Endometrial microvascular endothelial cells (primary cell): Measurements from ENCODE around the gene NKAPL. TPM values are rescaled to one million over a fixed set of nuclear protein-coding genes. Genes with fewer than 3 reads are reported as not detected.

Source experiments
- in situ Hi-C: cut with HindIII; loops from 2 replicates; pipeline ENCODE4 v1.10.0; 2017; ENCODE audit warnings: low sequenced_read_pairs, low pct_unique_long_range_greater_than_20kb; ENCODE audit errors: inconsistent ontology term
- total RNA-seq: library from RNA; depleted of rRNA; stranded (reverse); fragments of >200 nt; gene quantifications from one replicate; pipeline ENCODE4 v1.2.3, GENCODE V29; 2015; ENCODE audit errors: inconsistent ontology term

The NKAPL gene
- 0.19 TPM for total RNA-seq

- in situ Hi-C loops: no loop called here
Observed at GRCh38 chr6:28258877-28259777, at the start of gene NKAPL. NKAPL (plus strand) TSS chr6:28259297; CDS start chr6:28259372, 75 bp downstream.

- in situ Hi-C loops: no loop called here
Observed at GRCh38 chr6:28209753-28210535, 49.2 kb upstream of the NKAPL start.

DNA sequence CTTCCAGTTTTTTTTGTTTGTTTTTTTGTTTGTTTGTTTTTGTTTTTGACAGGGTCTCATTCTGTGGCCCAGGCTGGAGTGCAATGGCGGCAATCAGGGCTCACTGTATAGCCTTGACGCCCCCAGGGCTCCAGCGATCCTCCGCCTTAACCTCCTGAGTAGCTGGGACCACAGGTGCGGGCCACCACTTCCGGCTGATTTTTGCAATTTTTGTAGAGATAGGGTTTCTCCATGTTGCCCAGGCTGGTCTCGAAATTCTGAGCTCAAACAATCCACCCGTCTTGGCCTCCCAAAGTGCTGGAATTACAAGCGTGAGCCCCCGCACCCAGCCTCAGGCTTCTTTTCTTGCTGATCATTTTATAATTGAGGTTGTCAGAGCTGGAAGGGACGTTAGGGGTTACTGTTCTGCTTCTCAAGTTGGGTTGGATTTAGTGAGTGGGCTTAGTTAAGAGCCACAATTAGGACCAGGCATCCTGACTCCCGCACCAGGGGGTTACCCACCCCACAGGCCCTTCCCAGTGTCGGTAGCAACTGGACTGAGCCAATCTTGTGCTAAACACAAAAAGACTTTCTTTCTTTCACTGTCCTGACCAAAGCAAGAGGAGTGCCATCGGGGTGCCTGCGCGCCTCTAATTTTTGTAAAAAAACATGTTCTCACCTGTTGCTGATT, 47.1 kb upstream of the NKAPL start:
- in situ Hi-C loops: no loop called here

- in situ Hi-C loops: no loop called here
Observed at GRCh38 chr6:28212510-28213212, 46.4 kb upstream of the NKAPL start.

DNA sequence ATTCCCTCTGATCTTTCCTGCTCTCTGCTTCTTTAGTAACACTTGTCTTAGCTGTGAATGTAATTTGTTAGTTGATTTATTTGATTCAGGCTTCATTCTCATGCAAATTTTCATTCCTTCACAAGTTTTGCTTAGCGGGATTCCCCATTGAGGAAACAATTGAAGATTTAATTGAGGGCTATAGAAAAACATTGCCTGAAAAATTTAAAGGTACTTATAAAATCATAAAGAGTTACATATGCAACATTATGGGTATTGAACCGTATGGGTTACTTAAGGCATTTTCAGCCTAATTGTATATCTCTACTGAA, 45.9 kb upstream of the NKAPL start:
- in situ Hi-C loops: no loop called here

DNA sequence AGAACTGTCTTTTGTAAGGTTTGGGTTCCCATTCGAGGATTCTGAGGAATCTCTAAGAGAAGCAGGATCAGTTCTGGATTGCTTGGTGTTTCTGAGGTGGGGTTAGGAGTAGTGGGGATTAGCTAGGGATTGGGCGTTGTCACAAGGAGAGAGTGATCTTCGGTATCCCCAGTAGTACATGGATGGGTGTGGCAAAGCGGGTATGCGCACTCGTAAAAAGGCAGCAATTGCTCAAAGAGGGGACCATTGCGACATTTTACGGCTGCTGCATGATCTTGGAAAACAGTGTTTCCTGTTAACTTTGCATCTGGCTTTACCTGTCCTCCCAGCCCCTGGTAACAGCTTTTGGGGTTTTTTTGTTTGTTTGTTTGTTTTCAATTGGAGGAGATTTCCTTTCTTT, 43.7 kb upstream of the NKAPL start:
- in situ Hi-C loops: no loop called here

DNA sequence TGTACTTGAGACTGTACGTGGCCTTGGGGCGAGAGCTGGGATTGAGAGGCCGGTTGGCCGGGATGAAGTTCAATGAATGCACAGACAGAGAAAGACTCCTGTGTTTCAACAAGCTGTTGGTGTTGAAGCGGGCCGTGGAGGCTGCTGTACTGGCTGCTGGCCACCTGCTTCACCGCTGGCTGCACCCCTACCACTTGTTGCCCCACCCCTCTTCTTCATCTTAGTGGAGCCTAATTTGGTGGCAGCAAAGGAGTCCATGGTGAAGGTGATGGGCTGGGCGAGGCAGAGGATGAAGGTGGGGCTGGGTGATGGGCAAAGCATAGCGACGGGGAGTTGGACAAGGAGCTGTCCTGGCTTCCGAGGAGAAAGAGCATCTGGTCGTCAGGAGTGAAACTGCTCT, 41.2 kb upstream of the NKAPL start:
- in situ Hi-C loops: no loop called here

DNA sequence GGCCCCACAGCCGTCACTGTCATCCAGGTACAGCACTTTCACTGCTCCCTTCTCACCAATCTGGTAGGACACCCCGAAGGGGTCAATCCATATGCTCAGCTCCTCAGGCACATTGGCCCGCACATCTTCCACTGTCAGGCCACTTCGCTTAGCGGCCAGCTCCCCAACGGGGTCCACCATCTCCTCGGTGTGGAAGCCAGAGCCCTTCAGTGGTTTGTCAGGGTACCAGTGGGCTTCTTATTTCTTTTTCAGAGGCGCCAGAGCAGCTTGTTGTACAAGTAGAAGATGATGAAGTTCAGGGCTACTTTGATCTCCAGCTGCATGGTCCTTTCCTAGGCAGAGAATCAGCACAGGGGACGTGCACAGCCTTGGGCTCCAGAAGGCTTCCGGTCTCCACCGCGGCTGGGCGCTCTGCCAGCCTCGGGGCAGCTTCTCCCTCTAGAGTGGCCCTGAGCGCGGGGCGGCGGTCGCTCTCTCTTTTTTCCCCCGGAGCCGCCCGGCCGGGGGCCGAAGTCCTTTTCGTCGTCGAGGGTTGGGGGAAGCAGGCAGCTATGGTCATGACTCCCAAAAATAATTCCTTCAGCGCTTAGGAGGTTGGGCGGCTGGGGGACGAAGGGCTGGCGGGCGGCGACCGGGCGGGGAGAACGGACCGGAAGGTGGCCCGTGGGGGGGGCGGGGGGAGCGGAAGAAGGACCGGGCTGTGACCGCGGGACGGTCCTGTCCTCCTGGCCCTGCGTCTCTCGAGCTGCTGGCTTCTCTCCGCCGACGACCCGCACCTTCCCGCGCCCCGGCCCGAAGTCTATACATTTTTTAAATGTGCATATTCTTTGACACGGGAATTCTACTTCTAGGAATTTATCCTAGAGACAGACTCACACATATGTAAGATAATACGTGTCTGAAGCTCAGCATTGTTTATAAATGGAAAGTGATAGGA, 40.5 kb upstream of the NKAPL start:
- in situ Hi-C loops: no loop called here

GRCh38 chr6:28220257-28221133, 38.6 kb upstream of the NKAPL start:
- in situ Hi-C loops: no loop called here

DNA sequence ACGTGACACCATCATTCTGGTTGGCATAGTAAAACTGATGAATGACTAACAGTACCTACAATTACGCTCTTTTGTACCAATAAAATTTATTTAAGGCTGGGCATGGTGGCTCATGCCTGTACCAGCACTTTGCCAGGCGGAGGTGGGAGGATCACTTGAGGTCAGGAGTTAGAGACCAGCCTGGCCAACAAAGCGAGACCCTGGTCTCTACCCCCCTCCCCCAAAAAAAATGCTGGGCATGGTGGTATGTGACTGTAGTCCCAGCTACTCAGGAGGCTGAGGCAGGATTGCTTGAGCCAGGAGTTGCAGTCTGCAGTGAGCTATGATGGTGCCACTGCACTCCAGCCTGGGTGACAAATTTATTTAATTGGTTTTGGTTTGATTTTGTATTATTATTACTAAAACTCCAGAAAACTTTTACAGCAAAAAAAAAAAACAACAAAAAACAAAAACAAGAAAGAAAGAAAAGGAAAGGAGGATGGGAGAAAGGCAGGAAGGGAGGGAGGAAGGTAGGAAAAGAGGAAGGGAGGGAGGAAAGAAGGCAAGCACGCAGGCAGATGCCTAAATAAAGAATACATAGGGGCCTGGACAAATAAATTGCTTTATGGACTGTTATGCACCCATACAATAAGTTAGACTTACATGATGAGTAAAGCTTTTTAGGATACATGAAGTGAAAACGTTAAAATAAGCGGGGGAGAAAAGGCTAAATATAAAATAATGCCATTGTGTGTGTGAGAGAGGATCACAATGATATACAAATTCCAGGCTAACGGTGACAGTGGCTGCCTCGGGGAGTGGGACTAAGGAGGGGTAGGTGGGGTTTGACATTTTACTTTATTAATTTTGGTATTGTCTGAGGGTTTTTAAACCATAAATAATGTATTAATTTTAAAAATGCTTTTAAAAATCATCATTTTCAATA, 34.7 kb upstream of the NKAPL start:
- in situ Hi-C loops: no loop called here

GRCh38 chr6:28225056-28225834, 33.9 kb upstream of the NKAPL start, which contains the start of gene ZSCAN9:
ZSCAN9 (plus strand) TSS chr6:28225275; CDS start chr6:28227085, 1,810 bp downstream.
- in situ Hi-C loops: no loop called here

DNA sequence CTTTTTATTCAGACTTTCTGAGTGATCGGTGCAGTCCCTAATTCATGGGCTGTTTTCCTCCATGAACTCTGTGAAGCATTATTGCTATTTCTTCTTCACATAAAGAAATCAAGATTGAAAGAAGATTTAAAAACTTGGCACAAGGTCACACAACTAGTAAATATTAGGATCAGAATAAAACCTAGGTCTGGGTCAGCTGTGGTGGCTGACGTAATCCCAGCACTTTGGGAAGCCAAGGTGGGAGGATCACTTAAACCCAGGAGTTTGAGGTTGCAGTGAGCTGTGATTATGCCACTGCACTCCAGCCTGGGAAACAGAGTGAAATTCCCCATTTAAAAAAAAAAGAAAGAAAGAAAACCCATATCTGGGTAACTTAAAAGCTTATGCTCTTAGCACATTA, 32.6 kb upstream of the NKAPL start:
- in situ Hi-C loops: no loop called here

- in situ Hi-C loops: no loop called here
Observed at GRCh38 chr6:28232785-28233184, 26.3 kb upstream of the NKAPL start.

- in situ Hi-C loops: no loop called here
Observed at GRCh38 chr6:28235912-28236452, 23.1 kb upstream of the NKAPL start.

GRCh38 chr6:28239636-28240035, 19.5 kb upstream of the NKAPL start:
- in situ Hi-C loops: no loop called here
